ENCODE measurements around the gene MDH2. TPM values are rescaled to one million over a fixed set of nuclear protein-coding genes. Genes with fewer than 3 reads are reported as not detected.
"Not testable (repeated sequence)": the region's sequence is repeated elsewhere in the genome, so short reads cannot be mapped to it uniquely, and the experiment has no call there.

Gene MDH2
- total RNA-seq, 2 experiments from 2014 or later = 259 to 271 TPM

DNA sequence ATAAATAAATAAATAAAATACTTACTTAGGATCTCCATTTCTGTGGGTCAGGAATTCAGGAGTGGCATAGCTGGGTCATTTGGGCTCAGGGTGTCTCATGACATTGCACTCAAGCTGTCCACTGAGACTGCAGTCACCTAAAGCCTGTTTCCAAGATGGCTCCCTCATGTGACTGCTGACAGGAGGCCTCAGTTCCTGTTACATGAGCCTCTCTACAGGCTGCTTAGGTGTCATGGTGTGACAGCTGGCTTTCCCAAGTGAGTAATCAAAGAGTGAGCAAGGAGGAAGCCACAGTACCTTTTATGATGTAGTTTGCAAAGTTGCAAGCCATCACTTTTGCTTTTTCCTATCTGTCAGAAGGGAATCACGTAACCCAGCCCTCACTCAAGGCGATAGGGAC is 55.9 kb downstream of the MDH2 start:
- H3K27ac Mint-ChIP-seq; DNase-seq; H3K9me3 Mint-ChIP-seq; POLR2A ChIA-PET; CTCF ChIA-PET; H3K4me3 Mint-ChIP-seq; H3K4me1 Mint-ChIP-seq (ENCODE audit: low read depth); H3K27me3 Mint-ChIP-seq; H3K36me3 Mint-ChIP-seq; intact Hi-C loops (cut with micrococcal nuclease): not testable (repeated sequence)

DNA sequence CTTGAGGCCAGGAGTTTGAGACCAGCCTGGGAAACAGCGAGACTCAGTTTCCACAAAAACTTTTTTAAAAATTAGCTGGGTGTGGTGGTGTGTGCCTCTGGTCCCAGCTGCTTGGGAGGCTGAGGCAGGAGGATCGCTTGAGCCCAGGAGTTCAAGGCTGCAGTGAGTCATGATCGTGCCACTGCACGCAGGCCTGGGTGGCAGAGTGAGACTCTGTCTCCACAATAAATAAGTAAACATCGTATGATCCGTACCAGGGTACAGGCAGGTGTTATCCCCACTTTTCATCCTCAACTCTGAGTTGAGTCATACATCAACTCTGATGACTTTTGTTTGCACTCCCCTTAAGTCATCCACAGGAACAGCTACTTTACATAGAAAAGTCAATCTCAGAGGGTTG is 58.2 kb downstream of the MDH2 start:
- DNase-seq, H3K4me3 Mint-ChIP-seq: not testable (repeated sequence)

DNA sequence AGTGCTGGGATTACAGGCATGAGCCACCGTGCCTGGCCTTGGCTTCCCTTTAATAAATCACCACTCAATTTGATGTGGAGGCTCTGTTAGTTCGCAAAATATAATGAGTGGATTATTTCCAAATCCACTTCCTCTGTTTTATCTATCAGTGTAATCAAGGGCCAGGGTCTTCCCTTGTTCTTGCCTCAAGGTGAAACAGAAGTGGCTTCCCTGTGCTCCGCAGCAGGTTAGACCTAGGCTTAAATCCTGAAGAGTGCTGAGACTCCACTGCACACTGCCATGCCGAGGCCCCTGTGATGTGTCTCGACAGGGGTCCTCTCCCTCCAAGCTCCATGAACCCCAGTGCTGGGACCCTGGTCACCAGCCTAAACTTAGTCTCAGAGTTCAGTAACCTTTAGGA is 59.0 kb downstream of the MDH2 start:
- ChIA-PET POLR2A (no interaction called here), CTCF (no interaction called here)
- Mint-ChIP-seq H3K9me3 (no peaks in the 10 kb centered on the region), H3K4me1 (ENCODE audit: low read depth) (peaks cover 6% of the 10 kb centered on the region), H3K36me3 (no peaks in the 10 kb centered on the region), H3K4me3 (no peak overlapping the region), H3K27ac (no peak overlapping the region), H3K27me3 (no peaks in the 10 kb centered on the region)
- no peak for DNase-seq
- intact Hi-C loops (cut with micrococcal nuclease) = no loop called here

More for the DNA sequence above, 58.2 kb downstream of the MDH2 start:
- intact Hi-C loops (cut with micrococcal nuclease); H3K27ac Mint-ChIP-seq; POLR2A ChIA-PET; CTCF ChIA-PET; H3K36me3 Mint-ChIP-seq; H3K9me3 Mint-ChIP-seq; H3K4me1 Mint-ChIP-seq (ENCODE audit: low read depth); H3K27me3 Mint-ChIP-seq: not testable (repeated sequence)

DNA sequence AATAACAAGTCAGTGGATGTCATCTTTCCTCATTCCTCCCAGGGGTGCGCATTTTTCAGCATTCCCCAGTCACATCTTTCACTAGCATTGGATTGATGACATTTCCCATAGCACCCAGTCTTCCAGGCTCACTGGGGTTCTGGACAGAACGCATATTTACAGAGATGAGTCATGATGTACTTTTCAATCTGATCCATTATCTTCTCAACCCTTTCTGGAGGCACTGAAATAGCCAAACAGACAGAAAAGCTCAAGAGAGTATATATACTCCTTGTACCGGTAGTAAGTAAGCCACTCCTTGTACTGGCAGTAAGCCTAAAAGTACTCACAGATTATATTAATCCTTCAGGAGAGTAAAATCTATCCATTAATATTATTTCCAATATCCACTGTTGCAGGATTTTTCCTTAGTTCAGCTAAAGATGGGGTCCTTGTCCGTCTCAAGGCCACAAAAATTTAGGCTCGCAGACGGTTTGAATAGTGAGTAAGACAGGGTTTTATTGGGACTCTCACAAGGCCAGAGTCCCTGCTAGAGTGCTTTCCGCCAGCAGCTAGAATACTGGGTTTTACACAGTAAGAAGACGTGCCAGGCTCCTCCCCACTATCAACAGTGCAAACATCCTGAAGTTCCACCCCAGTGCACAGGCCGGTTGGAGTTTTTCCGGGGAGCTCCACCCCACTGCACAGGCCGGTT is 60.8 kb downstream of the MDH2 start:
- Mint-ChIP-seq H3K9me3 (no peaks in the 10 kb centered on the region), H3K27ac (no peak overlapping the region), H3K36me3 (no peaks in the 10 kb centered on the region), H3K4me3 (no peak overlapping the region), H3K4me1 (ENCODE audit: low read depth) (no peaks in the 10 kb centered on the region), H3K27me3 (no peaks in the 10 kb centered on the region)
- CTCF ChIA-PET = interaction anchor here (0.6 kb wide), 1 partner anchor 49 kb away, joined by 3 read pairs; no protein-coding TSS in a partner anchor
- intact Hi-C loops (cut with micrococcal nuclease) = no loop called here
- POLR2A ChIA-PET = no interaction called here
- no peak for DNase-seq

DNA sequence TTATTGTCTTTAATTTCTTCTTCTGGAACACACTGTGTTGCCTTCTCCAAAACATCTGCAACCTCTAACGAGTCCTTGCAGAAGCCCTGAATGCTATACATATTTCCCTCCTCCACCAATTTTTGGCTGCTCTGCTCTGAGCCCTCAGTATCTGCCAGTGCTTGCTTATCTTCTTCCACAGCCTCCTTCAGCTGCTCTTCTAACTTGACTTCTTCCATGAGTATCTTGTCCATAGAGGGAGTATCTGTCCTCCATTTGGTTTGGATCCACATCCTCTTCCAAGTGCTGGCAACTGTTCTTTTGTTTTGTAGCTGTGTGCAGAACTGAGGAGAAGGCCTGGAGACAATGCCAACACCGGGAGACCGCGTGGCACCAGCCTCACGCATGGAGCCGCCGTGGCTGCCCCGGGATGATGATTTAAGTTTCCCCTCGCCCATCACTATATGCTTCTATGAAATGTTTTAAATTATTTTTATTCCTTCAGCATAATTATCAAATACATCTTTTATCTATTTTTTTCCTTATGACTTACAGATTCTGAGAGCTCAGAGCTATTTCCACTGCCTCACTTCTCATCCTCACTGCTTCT is 65.2 kb downstream of the MDH2 start:
- H3K36me3 Mint-ChIP-seq; intact Hi-C loops (cut with micrococcal nuclease); H3K9me3 Mint-ChIP-seq; POLR2A ChIA-PET; H3K4me3 Mint-ChIP-seq; DNase-seq; H3K27ac Mint-ChIP-seq; H3K27me3 Mint-ChIP-seq; H3K4me1 Mint-ChIP-seq (ENCODE audit: low read depth); CTCF ChIA-PET: not testable (repeated sequence)

DNA sequence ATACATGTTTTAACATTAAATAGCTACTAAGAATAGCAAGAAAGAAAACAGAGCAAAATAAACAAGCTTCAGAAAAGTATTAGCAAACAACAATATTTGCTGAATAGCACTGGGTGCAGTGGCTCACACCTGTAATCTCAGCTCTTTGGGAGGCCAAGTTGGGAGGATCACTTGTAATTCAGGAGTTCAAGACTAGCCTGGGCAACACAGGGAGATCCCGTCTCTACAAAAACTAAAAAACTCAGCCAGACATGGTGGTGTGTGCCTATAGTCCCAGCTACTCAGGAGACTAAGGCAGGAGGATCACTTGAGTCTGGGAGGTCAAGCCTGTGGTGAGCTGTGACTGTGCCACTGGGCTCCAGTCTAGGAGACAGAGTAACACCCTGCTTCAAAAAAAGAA is 66.8 kb downstream of the MDH2 start:
- H3K36me3 Mint-ChIP-seq; H3K27me3 Mint-ChIP-seq; POLR2A ChIA-PET; intact Hi-C loops (cut with micrococcal nuclease); H3K27ac Mint-ChIP-seq; H3K4me3 Mint-ChIP-seq; DNase-seq; H3K4me1 Mint-ChIP-seq (ENCODE audit: low read depth); H3K9me3 Mint-ChIP-seq: not testable (repeated sequence)
- CTCF ChIA-PET = interaction anchor here (0.9 kb wide), 1 partner anchor 18 kb away, joined by 3 read pairs; no protein-coding TSS in a partner anchor

Other genes starting within 250 kb of the MDH2 start
- not detected for gene CCL24, start 234.3 kb upstream of the MDH2 start, total RNA-seq
- gene RHBDD2, start 169.1 kb upstream of the MDH2 start, total RNA-seq = 10 to 100 TPM; 30.1 to 31.9 TPM
- gene POR, start 133.0 kb upstream of the MDH2 start, total RNA-seq = 10 to 100 TPM; 28.9 to 35.2 TPM
- 10 to 100 TPM; 24.2 to 25.8 TPM for gene TMEM120A, start 53.5 kb upstream of the MDH2 start, total RNA-seq
- gene STYXL1, start 106 bp upstream of the MDH2 start, total RNA-seq = 10 to 100 TPM; 37.8 to 40.5 TPM
- gene SRRM3, start 153.8 kb downstream of the MDH2 start, total RNA-seq = not detected